ENCODE measurements around the gene AARSD1. TPM values are rescaled to one million over a fixed set of nuclear protein-coding genes. Genes with fewer than 3 reads are reported as not detected.

The AARSD1 gene
- total and polyA plus RNA-seq, 2 donors (not counting 3 experiments of a cell fraction or from before 2014, with no cell fraction given), result 42.8 to 53.2 TPM

- no peaks in the 10 kb centered on the region for H4K20me1 ChIP-seq (replicated peaks; ENCODE audit: control insufficient read depth, extremely low read depth, insufficient read depth, low read length)
- no peak overlapping the region for H2AFZ ChIP-seq (ENCODE audit: low read depth, low read length)
- H3K79me2 ChIP-seq (ENCODE audit: control insufficient read depth, insufficient read depth, low read length), result peaks cover 27% of the 10 kb centered on the region
- TF ChIP-seq FOS (IDR thresholded peaks at IDR 0.05; ENCODE audit: borderline replicate concordance, insufficient read depth, low read length), result no peak
- no peak for TF ChIP-seq POLR2A (IDR thresholded peaks at IDR 0.05; ENCODE audit: low read depth, low read length)
- TF ChIP-seq POLR2AphosphoS5 (IDR thresholded peaks at IDR 0.05; ENCODE audit: insufficient read depth, low read depth, low read length), result peak; percentile 3
- no peak for TF ChIP-seq MAX (IDR thresholded peaks at IDR 0.05; ENCODE audit: insufficient read depth, insufficient read length)
- TF ChIP-seq MYC (IDR thresholded peaks at IDR 0.05; ENCODE audit: low read depth, low read length), result no peak
- H3K27ac ChIP-seq (ENCODE audit: insufficient read depth, low read depth, low read length), result peak overlapping the region; percentile 75
- CTCF ChIA-PET, result interaction anchor here (1.1 to 2.4 kb wide), 6 partner anchors 8 to 156 kb away, joined by 4 to 25 read pairs (median 14); partner anchors contain the start of genes AOC2, IFI35, RND2 and VAT1
- no peaks in the 10 kb centered on the region for H3K27me3 ChIP-seq (ENCODE audit: control insufficient read depth in 2 of 2, insufficient read depth in 2 of 2, low read length in 2 of 2)
- intact Hi-C loops (cut with micrococcal nuclease) (loop anchor here (2.0 kb wide), 4 partner anchors 18 to 322 kb away; partner anchors contain the start of genes BRCA1, PLEKHH3, PTGES3L and RUNDC1), dilution Hi-C loops (cut with MboI; ENCODE audit: extremely low pct_ligation_motif_present, low sequenced_read_pairs) (no loop called here)
- BruUV-seq (replicated peaks), result no TSS peak
- POLR2A ChIA-PET, result interaction anchor here (1.6 to 2.2 kb wide), 2 partner anchors 11 to 317 kb away, joined by 4 to 9 read pairs; no protein-coding TSS in a partner anchor
- H3K9ac ChIP-seq (replicated peaks; ENCODE audit: extremely low read depth, insufficient read depth, low read length), result peak overlapping the region; percentile 87
- H3K4me1 ChIP-seq (ENCODE audit: control insufficient read depth, extremely low read depth, insufficient read depth, low read length), result peaks cover 23% of the 10 kb centered on the region
- H3K9me1 ChIP-seq (replicated peaks; ENCODE audit: control insufficient read depth, extremely low read depth, insufficient read depth, low read length), result no peaks in the 10 kb centered on the region
- H3K36me3 ChIP-seq (ENCODE audit: control insufficient read depth in 2 of 2, extremely low read depth in 1 of 2, insufficient read depth in 2 of 2, low read length in 2 of 2), result peaks cover 7 to 25% of the 10 kb centered on the region in 2 experiments
- DNase-seq (ENCODE audit: low read depth, low spot score) (no peak), FAIRE-seq (no peak)
- H3K9me3 ChIP-seq (replicated peaks; ENCODE audit: control insufficient read depth, insufficient read depth, low read length), result no peaks in the 10 kb centered on the region
- H3K4me2 ChIP-seq (ENCODE audit: insufficient read depth, low read length), result peak overlapping the region; percentile 90
- peak overlapping the region; percentile 56 to 86 (median 58) for H3K4me3 ChIP-seq (replicated peaks in 1 of 3; ENCODE audit: insufficient read depth in 1 of 3, low read depth in 1 of 3, low read length in 3 of 3)
Measured at GRCh38 chr17:42999003-42999525, 34.8 kb upstream of the AARSD1 start.

All from endothelial cell of umbilical vein (primary cell).